KG1 (cell line): ENCODE measurements around the gene CCL4.
"Not testable (repeated sequence)": the region's sequence is repeated elsewhere in the genome, so short reads cannot be mapped to it uniquely, and the experiment has no call there.

ENCODE experiments used
- DNase-seq: peaks from one replicate; lab custom pipeline; 2025; lab: John Stamatoyannopoulos, UW

Gene CCL4

GRCh38 chr17:36117505-36118382, 14.1 kb downstream of the CCL4 start:
- no peak for DNase-seq

- DNase-seq: no peak
Observed at GRCh38 chr17:36118477-36119353, 15.1 kb downstream of the CCL4 start.

- DNase-seq: no peak
Observed at GRCh38 chr17:36120221-36120620, 16.6 kb downstream of the CCL4 start.

DNA sequence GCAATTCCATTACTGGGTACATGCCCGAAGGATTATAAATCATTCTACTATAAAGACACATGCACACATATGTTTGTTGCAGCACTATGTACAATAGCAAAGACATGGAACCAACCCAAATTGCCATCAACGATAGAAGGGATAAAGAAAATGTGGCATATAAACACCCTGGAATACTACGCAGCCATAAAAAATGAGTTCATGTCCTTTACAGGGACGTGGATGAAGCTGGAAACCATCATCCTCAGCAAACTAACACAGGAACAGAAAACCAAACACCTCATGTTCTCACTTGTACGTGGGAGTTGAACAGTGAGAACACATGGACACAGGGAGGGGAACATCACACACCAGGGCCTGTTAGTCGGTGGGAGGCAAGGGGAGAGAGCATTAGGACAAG, 17.5 kb downstream of the CCL4 start:
- not testable (repeated sequence) for DNase-seq

GRCh38 chr17:36123431-36123830, 19.8 kb downstream of the CCL4 start:
- no peak for DNase-seq

- DNase-seq: no peak
Observed at GRCh38 chr17:36124879-36125824, 21.5 kb downstream of the CCL4 start.

DNA sequence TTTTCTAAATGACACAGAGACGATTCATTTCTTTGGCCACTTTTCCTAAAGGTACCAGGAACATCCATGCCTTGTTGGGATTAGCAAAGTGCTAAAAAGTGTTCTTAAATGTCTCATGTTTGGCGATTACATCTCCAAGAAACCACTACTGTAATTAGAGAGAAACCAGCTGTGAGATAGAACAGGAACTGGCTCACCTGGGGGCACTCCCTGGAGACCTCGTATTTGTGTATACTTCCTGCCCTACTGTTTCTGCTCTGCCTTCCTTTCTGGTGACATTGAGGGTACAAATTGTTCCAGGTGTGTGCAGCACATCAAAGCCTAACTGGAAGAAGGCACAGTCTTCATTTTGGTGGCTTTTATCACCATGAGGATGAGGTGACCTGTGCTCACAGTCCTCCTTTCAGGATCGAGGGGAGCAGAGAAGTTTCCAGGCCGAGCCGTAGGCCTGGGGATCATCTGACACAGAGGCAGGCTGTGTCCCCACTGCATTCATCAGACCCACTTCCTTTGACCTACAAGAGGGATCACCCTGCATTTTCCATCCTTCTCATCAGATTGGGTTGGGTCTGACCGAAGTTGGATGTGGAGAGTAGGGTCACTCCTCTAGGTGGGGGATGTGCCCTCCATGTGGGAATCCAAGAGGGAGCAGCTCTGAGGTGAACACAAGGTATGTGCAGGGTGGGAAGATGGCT, 23.7 kb downstream of the CCL4 start:
- DNase-seq: no peak

GRCh38 chr17:36127911-36128310, 24.3 kb downstream of the CCL4 start:
- DNase-seq: no peak

DNA sequence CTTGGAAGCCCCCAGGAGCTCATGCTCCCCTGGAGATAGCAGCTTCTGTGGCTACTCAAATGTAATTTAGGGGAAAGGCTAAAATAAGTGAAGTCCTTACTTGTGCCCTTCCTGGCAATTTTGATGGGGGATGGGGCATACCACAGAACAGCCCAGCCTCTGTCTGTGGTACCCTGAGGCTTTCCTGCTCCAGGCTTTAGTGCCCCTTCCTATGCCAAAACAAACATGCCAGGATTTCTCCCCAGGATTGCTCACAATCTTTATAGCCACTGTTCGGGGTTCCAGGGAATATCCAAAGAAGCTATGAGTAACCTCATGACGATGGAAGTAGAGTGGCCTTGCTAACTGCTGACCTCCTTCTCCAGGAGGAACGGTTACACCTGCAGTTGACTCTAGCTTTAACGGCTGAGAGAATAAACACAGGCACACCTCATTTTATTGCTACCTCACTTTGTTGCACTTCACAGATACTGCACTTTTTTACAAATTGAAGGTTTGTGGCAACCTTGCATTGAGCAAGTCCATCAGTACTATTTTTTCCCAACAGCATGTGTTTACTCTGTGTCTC, 24.9 kb downstream of the CCL4 start:
- DNase-seq: no peak

GRCh38 chr17:36129616-36130015, 26.0 kb downstream of the CCL4 start:
- no peak for DNase-seq

GRCh38 chr17:36130346-36130745, 26.7 kb downstream of the CCL4 start:
- DNase-seq: no peak

DNA sequence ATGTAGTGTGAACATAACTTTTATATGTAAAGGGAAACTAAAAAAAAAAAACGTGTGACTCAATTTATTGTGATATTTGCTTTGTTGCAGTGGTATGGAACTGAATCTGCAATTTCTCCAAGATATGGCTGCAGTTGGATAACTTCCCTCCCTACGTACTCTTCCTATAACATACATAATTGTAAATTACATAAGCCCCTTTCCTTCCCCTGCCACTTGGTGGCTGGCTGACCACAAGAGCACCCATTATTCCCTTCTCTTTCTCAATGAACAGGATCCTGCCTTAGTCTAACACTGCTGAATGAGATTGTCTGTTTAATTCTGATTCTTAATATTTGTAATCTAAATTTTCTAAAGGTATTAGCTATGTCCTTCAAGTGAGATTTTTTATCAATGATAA, 27.8 kb downstream of the CCL4 start:
- peak; percentile 25 for DNase-seq

- DNase-seq: no peak
Observed at GRCh38 chr17:36131931-36132330, 28.3 kb downstream of the CCL4 start.

GRCh38 chr17:36132421-36132831, 28.8 kb downstream of the CCL4 start:
- DNase-seq: no peak

DNA sequence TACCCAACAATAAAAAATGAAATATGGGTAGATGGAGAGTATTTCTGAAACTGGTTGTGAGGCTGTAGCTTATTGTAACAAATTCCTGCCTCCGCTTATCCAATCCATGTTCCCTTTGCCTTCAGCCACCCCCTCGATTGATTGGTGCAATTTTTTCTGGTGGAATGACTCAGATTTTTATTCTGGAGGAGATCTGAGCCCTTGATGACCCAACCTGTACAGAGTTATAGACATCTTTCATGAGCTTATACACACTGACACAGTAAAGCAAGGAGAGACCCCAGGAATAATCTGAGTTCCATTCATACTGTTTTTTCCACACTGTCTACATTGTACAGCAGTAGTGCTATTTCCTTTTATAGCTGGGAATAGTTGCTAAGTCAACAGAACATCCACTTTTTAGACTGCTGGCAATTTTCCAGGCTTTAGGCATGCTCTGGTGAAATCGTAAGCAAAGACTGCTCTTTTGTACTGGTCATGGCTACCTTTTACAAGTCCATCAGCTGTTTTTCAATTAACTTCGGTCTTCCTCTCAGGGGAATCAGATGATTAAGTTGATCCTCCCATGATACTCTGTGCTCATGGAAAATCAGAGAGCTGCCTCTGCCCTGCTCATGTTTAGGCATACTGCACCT, 30.1 kb downstream of the CCL4 start:
- DNase-seq: no peak

DNA sequence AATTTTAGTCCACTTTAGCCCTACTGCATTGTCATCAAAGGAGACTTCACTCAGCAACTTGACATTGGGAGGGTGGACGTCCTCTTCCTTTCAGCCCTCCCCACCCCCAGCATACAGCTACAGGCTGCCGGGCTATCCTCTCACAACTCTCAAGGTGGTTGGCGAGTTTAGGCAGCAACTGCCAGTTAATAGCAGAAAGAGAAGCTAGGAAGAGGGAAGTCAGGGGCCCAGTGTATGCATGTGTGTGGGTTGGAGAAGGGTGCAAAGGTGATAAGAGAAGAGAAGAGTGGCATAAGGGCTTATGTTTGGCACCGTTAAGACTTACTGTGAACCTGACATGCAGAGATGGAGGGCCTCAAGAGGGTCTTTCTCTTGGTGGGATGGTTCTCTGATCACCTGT, 31.8 kb downstream of the CCL4 start:
- no peak for DNase-seq

- no peak for DNase-seq
Observed at GRCh38 chr17:36136036-36136435, 32.4 kb downstream of the CCL4 start.

DNA sequence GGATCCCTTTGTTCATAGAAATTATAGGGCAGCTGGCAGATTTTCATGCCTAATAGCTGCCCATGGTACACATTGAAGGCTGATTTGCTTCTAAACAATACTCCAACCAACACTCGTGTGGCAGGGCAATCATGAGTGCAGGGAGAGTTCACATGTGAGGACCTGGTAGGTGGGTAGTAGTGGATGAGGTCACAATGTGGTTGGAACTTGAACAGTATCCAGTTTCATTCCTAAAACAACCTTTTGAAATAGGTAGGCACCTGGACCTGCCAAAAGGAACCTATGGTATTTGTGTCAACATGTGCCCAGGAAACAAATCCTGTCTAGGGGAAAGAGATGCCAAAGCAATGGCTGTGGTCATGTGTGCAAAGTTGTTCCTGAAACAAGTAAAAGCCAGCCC, 32.8 kb downstream of the CCL4 start:
- DNase-seq: no peak

DNA sequence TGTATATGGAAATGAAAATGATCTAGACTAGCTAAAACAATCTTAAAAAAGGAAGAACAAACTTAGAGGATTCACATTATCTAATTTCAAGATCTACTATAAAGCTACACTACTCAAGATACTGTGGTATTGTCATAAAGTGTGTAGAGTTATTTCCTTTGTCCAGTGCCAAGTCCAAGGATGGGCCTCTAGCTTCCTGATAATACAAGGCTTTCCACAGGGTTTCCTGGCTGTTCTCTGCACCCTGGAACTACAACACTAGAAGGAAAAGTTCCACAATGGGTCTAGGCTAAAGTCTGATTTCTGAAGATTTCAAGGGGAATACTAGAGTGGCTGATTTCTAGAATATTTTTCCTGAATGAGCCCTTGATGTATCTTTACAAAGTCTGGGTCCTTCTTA, 38.6 kb downstream of the CCL4 start:
- no peak for DNase-seq

DNA sequence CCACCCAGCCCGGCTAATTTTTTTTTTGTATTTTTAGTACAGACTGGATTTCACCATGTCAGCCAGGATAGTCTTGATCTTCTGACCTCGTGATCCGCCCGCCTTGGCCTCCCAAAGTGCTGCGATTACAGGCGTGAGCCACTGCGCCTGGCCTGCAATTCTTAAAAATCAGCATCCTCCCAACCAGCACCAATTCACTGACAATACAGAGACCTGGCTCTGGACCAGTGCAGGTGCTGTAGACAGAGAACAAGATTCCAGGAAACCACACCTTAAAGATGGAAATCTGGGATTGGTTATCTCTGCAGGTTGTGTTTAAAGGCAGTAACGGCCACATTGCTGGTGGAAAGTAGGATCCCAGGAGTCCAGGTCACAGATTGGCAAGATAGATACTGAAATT, 39.2 kb downstream of the CCL4 start:
- no peak for DNase-seq

DNA sequence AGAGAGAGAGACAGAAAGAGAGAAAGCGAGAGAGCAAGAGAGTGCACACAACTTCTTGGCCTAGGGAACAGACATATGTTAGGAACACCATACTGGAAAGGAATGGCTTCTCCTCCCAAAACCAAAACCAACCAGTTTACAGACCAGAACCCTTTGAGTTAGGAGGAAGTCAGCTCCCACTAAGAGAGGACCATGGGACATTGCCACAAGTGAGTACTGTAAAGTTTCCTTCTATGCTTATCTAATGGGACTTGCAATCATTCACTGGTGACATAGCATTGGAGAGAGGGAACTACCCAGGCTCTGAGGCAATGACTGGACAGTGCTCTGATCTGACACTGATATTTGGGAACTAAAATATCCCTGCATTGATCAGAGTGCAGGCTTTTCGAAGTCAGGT, 40.4 kb downstream of the CCL4 start:
- DNase-seq: no peak
